Inferior parietal cortex (tissue), 1 donor: Measurements from ENCODE around the gene PARD3B.

Experiments used
- DNase-seq: peaks from one replicate; pipeline ENCODE4 v3.0.0-alpha.2; 2016; ENCODE audit errors: extremely low spot score

PARD3B gene

DNA sequence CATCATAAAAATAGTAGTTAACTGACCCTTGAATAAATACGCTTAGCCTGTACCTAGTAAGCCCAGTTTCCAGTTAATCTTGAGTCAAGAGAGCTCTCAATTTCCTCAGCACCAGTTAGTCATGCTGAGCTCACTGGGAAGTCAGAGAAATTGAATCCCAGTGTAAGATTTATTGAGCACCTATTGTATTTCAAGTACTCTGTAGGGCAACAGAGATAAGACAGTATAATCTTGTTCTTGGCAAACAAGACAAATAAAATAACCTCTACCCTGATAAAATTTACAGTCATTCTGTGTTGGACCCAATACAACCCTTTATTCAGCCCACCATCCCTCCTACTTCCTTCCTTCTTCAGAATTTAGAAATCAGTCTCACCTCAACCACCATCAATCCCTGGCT, 1065.2 kb downstream of the PARD3B start:
- no peak for DNase-seq

- no peak for DNase-seq
Measured at GRCh38 chr2:205612636-205613035, 1067.4 kb downstream of the PARD3B start.

GRCh38 chr2:205613970-205614559, 1068.8 kb downstream of the PARD3B start:
- DNase-seq, result no peak

DNA sequence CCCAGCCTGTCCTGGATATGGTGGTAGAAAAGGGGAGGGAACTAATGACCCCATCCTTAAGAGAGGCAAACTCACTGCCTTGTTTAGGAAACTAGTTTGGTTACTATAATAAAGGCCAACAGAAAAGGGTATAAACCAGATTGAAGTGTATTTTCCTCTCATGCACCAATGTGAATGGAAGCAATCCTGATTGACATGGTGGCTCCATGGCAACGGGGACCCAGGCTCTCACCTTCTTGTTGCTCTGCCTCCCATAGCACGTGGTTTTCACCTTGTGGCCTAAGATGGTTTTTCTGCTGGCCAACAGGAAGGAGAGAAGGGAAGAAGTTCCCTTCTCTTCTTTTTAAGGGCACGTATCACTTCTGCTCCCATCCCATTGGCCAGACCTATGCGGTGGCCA, 1069.7 kb downstream of the PARD3B start:
- DNase-seq, result no peak

GRCh38 chr2:205617905-205618304, 1072.6 kb downstream of the PARD3B start:
- no peak for DNase-seq

DNA sequence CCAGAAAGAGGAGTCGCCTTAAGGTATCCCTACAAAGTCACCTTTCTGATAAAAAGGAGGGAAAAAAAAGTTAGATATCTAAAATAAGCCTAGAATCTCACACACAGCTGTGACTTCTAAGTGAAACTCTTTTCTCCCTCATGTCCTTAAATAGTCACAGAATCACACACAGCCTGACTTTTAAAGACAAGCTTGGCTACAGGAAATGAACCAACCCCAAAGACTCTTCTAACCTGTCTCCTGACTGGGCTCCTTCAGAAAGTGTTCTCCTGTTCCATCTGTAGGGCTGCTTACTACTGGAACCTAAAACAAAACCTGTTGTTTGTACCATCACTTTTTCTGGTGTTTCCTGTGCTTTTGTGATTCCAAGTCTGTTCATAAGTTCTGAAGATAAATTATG, 1074.3 kb downstream of the PARD3B start:
- DNase-seq, result no peak

- DNase-seq, result no peak
Measured at GRCh38 chr2:205627085-205627484, 1081.8 kb downstream of the PARD3B start.

- no peak for DNase-seq
Measured at GRCh38 chr2:205628422-205628821, 1083.1 kb downstream of the PARD3B start.

DNA sequence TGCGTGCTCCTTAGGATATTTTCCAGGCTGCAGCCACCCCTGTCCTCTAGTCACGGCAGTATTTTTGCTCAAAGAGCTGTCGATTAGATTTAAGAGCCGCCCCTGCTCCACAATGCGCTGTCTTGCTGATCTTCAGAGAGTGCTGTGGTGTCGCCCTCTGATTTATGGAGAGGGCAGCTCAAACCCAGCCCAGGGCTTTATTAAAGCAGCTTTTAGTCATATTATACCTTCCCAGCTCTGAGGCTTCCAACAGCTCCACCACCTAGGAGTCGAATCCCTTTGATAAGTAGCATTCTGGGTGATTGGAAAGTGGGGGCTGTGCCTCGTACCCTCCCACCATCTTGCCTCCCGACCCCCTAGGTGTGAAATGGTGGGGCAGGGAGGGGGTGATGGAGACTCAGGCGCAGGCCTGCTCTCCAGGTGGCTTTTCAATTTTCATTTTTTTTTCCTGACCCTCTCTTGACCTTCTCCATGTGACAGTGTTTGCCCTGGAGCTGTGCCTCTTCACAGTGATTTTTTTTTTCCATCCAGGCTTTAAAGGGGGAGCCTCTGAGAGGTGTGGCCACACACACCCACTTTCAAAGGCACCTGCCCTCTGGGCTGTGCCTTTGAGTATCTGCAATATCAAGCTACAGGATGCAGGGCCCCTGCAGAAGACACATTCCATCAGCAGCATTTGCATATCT, 1084.0 kb downstream of the PARD3B start:
- no peak for DNase-seq

DNA sequence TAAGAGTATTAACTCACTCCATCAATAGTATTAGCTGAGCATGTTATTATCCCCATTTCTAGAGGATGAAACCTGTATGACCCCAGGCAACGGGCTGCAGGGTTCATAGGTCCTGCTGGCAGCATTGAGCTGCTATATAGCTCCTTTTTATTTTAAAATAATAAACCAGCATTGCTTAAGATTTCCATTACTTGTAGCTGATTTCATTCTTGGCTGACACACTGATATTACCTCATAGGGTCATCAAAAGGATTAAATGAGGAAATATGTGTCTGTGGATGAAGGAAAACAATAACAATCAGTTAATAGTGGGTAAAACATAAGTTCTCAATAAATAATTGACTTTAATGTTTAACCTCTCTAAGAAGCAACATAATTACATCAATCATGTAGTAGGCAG, 1088.7 kb downstream of the PARD3B start:
- no peak for DNase-seq

- no peak for DNase-seq
Measured at GRCh38 chr2:205636549-205637319, 1091.5 kb downstream of the PARD3B start.

DNA sequence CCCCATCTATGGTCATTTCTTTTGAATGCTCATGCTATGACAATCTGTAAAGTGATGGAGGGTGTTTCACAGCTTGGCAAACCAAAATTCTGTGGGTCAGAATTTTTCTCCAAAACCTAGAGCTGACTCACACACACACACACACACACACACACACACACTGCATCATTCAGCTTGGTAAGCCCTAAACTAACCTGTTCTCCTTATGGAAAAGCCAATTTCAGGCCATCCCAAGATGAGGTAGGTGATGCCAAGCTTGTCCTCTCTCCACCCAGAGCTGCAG, 1092.0 kb downstream of the PARD3B start:
- no peak for DNase-seq

GRCh38 chr2:205637779-205638503, 1092.7 kb downstream of the PARD3B start:
- no peak for DNase-seq

- no peak for DNase-seq
Measured at GRCh38 chr2:205640716-205641115, 1095.4 kb downstream of the PARD3B start.

GRCh38 chr2:205642599-205643356, 1097.5 kb downstream of the PARD3B start:
- DNase-seq, result no peak

- DNase-seq, result no peak
Measured at GRCh38 chr2:205643391-205643885, 1098.2 kb downstream of the PARD3B start.

- no peak for DNase-seq
Measured at GRCh38 chr2:205644018-205644417, 1098.7 kb downstream of the PARD3B start.

- no peak for DNase-seq
Measured at GRCh38 chr2:205646680-205647079, 1101.4 kb downstream of the PARD3B start.

GRCh38 chr2:205650450-205650849, 1105.2 kb downstream of the PARD3B start:
- no peak for DNase-seq

- DNase-seq, result no peak
Measured at GRCh38 chr2:205650931-205651330, 1105.7 kb downstream of the PARD3B start.

DNA sequence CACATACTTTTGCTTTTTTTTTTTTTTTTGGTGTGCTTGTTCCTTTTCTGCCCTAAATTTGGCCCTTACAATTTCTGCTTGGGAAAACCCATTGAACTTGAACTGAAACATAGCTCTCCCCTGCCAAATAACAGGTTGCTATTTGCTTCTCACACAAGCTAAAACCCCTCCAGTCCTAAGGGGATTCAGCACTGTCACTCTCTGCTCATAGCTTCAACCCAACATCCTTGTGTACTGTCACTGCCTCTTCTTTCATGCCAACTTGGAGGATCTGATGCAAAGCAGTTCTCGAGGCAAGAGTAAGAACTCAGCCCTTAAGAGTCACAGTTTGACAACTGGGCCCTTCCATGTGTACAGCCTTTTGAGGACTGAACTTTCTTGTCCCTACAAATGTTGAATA, 1106.4 kb downstream of the PARD3B start:
- DNase-seq, result no peak
